Tibial nerve (tissue), 4 donors: ENCODE results near the gene SIVA1. TPM values are rescaled to one million over a fixed set of nuclear protein-coding genes. Genes with fewer than 3 reads are reported as not detected.

Experiments used
- DNase-seq, 2 donors: peaks; one replicate each; pipeline ENCODE4 v3.0.0-alpha.2; 2019; ENCODE audit warnings: low spot score in 2 of 2
- H3K27ac ChIP-seq, 4 donors: fragments of 200-600 bp; sonication (generic) in 3 of 4; one replicate each; pipeline ENCODE4 v1.5.1; 2017 to 2019; ENCODE audit warnings: mild to moderate bottlenecking in 1 of 4
- H3K27me3 ChIP-seq, 2 donors: fragments of 200-600 bp; sonication (generic) in 1 of 2; one replicate each; pipeline versions ENCODE4 v1.5.1 to v1.6.0; 2017 to 2019
- H3K36me3 ChIP-seq, 3 donors: fragments of 200-600 bp; sonication (generic); one replicate each; pipeline ENCODE4 v1.5.1; 2018 to 2019
- H3K4me1 ChIP-seq, 4 donors: fragments of 200-600 bp; sonication (generic) in 3 of 4; one replicate each; pipeline ENCODE4 v1.5.1; 2017 to 2019
- H3K4me3 ChIP-seq, 4 donors: fragments of 200-600 bp; sonication (generic) in 3 of 4; one replicate each; pipeline ENCODE4 v1.5.1; 2017 to 2019; ENCODE audit warnings: mild to moderate bottlenecking in 1 of 4, moderate library complexity in 1 of 4
- H3K9me3 ChIP-seq, 4 donors: fragments of 200-600 bp; sonication (generic) in 3 of 4; one replicate each; pipeline ENCODE4 v1.5.1; 2017 to 2019
- CTCF ChIP-seq, 5 experiments: fragments of 200-600 bp in 3 of 5; fragments of 450-650 bp in 2 of 5; sonication (generic) in 3 of 5; IDR thresholded peaks; one replicate each; pipeline ENCODE4 v1.5.1; 2016 to 2019; ENCODE audit warnings: antibody characterized with exemption in 5 of 5, mild to moderate bottlenecking in 3 of 5, moderate library complexity in 2 of 5
- EP300 ChIP-seq, 2 donors: sonication (generic); formaldehyde crosslinking; IDR thresholded peaks; one replicate each; pipeline ENCODE4 v1.6.1; 2017; ENCODE audit warnings: antibody characterized with exemption in 2 of 2, mild to moderate bottlenecking in 1 of 2
- POLR2A ChIP-seq, 2 donors: fragments of 450-650 bp; IDR thresholded peaks; one replicate each; pipeline ENCODE4 v1.6.1; 2017; ENCODE audit warnings: antibody characterized with exemption in 2 of 2, mild to moderate bottlenecking in 2 of 2, moderate library complexity in 2 of 2
- WGBS, 2 donors: methylation state at CpG; one replicate each; pipeline ENCODE4 v1.1.5; 2018; 5-methylcytosine and 5-hydroxymethylcytosine counted together
- total RNA-seq, 4 donors: library from RNA; depleted of rRNA; stranded (reverse); fragments of >200 nt; gene quantifications; one replicate each; pipeline ENCODE4 v1.1.0, GENCODE V29; 2016

Gene SIVA1
- total RNA-seq, 4 donors from 2014 or later, result 260 to 422 (median 378) TPM

GRCh38 chr14:104799244-104800014, 46.5 kb downstream of the SIVA1 start:
- H3K9me3 ChIP-seq, result no peaks in the 10 kb centered on the region
- no peak for DNase-seq
- TF ChIP-seq CTCF (IDR thresholded peaks at IDR 0.05), result peak in 2 of 5 experiments; percentile 10 to 16
- TF ChIP-seq POLR2A (IDR thresholded peaks at IDR 0.05), result no peak
- TF ChIP-seq EP300 (IDR thresholded peaks at IDR 0.05), result no peak
- H3K27ac ChIP-seq, result peak overlapping the region; percentile 92 to 99 (median 95)
- H3K4me3 ChIP-seq, result peak overlapping the region; percentile 32 to 93 (median 64)
- H3K4me1 ChIP-seq, result peaks cover 0 to 77% (median 24%) of the 10 kb centered on the region in 4 donors
- peaks cover 0 to 5% (median 0%) of the 10 kb centered on the region in 3 donors for H3K36me3 ChIP-seq
- no peaks in the 10 kb centered on the region for H3K27me3 ChIP-seq
- WGBS, 2 donors, result 16 to 28% methylated on average over 21 of the region's 21 CpGs

GRCh38 chr14:104800015-104800770, 47.2 kb downstream of the SIVA1 start:
- peak; percentile 69 to 74 for DNase-seq
- peak overlapping the region; percentile 32 to 93 (median 64) for H3K4me3 ChIP-seq
- H3K36me3 ChIP-seq, result peaks cover 0 to 5% (median 0%) of the 10 kb centered on the region in 3 donors
- 2 to 4% methylated on average over 14 to 33 of the region's 83 CpGs for WGBS, 2 donors
- H3K27me3 ChIP-seq, result no peaks in the 10 kb centered on the region
- no peaks in the 10 kb centered on the region for H3K9me3 ChIP-seq
- peak in 1 of 2 donors; percentile 74 for TF ChIP-seq EP300 (IDR thresholded peaks at IDR 0.05)
- no peak for TF ChIP-seq POLR2A (IDR thresholded peaks at IDR 0.05)
- TF ChIP-seq CTCF (IDR thresholded peaks at IDR 0.05), result peak; percentile 23 to 57 (median 51)
- H3K27ac ChIP-seq, result peak overlapping the region; percentile 92 to 99 (median 95)
- peaks cover 0 to 81% (median 22%) of the 10 kb centered on the region in 4 donors for H3K4me1 ChIP-seq

- H3K4me1 ChIP-seq, result peaks cover 0 to 87% (median 20%) of the 10 kb centered on the region in 4 donors
Observed at GRCh38 chr14:104800771-104801519, 48.0 kb downstream of the SIVA1 start, which contains the start of gene ZBTB42. TSS of gene ZBTB42 (plus strand) at chr14:104801101. CDS start at chr14:104801198, 97 bp downstream.

More at GRCh38 chr14:104800771-104801519, 48.0 kb downstream of the SIVA1 start, which contains the start of gene ZBTB42:
- 4 to 14% methylated on average over 17 to 74 of the region's 105 CpGs for WGBS, 2 donors
- Histone ChIP-seq H3K9me3 (no peaks in the 10 kb centered on the region), H3K27ac (peak within 1 kb of the TSS; percentile 92 to 99 (median 95)), H3K36me3 (peaks cover 0 to 5% (median 0%) of the 10 kb centered on the region in 3 donors), H3K27me3 (no peaks in the 10 kb centered on the region), H3K4me3 (peak within 1 kb of the TSS; percentile 74 to 93 (median 76))
- no peak for DNase-seq
- TF ChIP-seq POLR2A (IDR thresholded peaks at IDR 0.05) (no peak), CTCF (IDR thresholded peaks at IDR 0.05) (no peak), EP300 (IDR thresholded peaks at IDR 0.05) (no peak)
